ENCODE results near the gene R3HDM1.
A peak's percentile ranks its signal among the peaks of the same experiment; 100 is the strongest.
"Not testable (repeated sequence)": the region's sequence is repeated elsewhere in the genome, so short reads cannot be mapped to it uniquely, and the experiment has no call there.

R3HDM1 gene

GRCh38 chr2:135531231-135532197 is at the start of gene R3HDM1:
Gene R3HDM1 (plus strand): TSS chr2:135531484. CDS start chr2:135604846, 73,362 bp downstream.
- DNase-seq (ENCODE audit: low read depth in 3 of 3) = peak; percentile 89 to 96 (median 90)

GRCh38 chr2:135485441-135485840 is 45.8 kb upstream of the R3HDM1 start:
- DNase-seq (ENCODE audit: low read depth in 3 of 3) = no peak

- no peak for DNase-seq (ENCODE audit: low read depth in 3 of 3)
These were observed 40.9 kb upstream of the R3HDM1 start for GRCh38 chr2:135490376-135490775.

- no peak for DNase-seq (ENCODE audit: low read depth in 3 of 3)
These were observed 36.8 kb upstream of the R3HDM1 start for GRCh38 chr2:135494503-135494902.

GRCh38 chr2:135494917-135495316 is 36.4 kb upstream of the R3HDM1 start:
- DNase-seq (ENCODE audit: low read depth in 3 of 3) = no peak

- DNase-seq (ENCODE audit: low read depth in 3 of 3) = not testable (repeated sequence)
These were observed 32.7 kb upstream of the R3HDM1 start for GRCh38 chr2:135498588-135498987.

- no peak for DNase-seq (ENCODE audit: low read depth in 3 of 3)
These were observed 26.5 kb upstream of the R3HDM1 start for GRCh38 chr2:135504811-135505210.

GRCh38 chr2:135510577-135510976 is 20.7 kb upstream of the R3HDM1 start:
- DNase-seq (ENCODE audit: low read depth in 3 of 3) = no peak

- no peak for DNase-seq (ENCODE audit: low read depth in 3 of 3)
These were observed 19.2 kb upstream of the R3HDM1 start for GRCh38 chr2:135512099-135512498.

GRCh38 chr2:135525786-135526185 is 5.5 kb upstream of the R3HDM1 start:
- DNase-seq (ENCODE audit: low read depth in 3 of 3) = no peak

GRCh38 chr2:135528006-135528405 is 3.3 kb upstream of the R3HDM1 start:
- DNase-seq (ENCODE audit: low read depth in 3 of 3) = no peak

- peak; percentile 81 to 93 (median 89) for DNase-seq (ENCODE audit: low read depth in 3 of 3)
These were observed 712 bp upstream of the R3HDM1 start, which contains the start of gene ZRANB3 for GRCh38 chr2:135530313-135531230. Gene ZRANB3 (minus strand): TSS chr2:135531218.

- no peak for DNase-seq (ENCODE audit: low read depth in 3 of 3)
These were observed 1.3 kb downstream of the R3HDM1 start for GRCh38 chr2:135532581-135532980.

- DNase-seq (ENCODE audit: low read depth in 3 of 3) = not testable (repeated sequence)
These were observed 2.3 kb downstream of the R3HDM1 start for GRCh38 chr2:135533545-135533944.

- no peak for DNase-seq (ENCODE audit: low read depth in 3 of 3)
These were observed 15.2 kb downstream of the R3HDM1 start for GRCh38 chr2:135546436-135546835.

- no peak for DNase-seq (ENCODE audit: low read depth in 3 of 3)
These were observed 16.0 kb downstream of the R3HDM1 start for GRCh38 chr2:135547311-135547710.

- no peak for DNase-seq (ENCODE audit: low read depth in 3 of 3)
These were observed 20.1 kb downstream of the R3HDM1 start for GRCh38 chr2:135551356-135551755.

GRCh38 chr2:135552887-135553286 is 21.6 kb downstream of the R3HDM1 start:
- DNase-seq (ENCODE audit: low read depth in 3 of 3) = no peak

GRCh38 chr2:135555311-135555710 is 24.0 kb downstream of the R3HDM1 start:
- no peak for DNase-seq (ENCODE audit: low read depth in 3 of 3)

- no peak for DNase-seq (ENCODE audit: low read depth in 3 of 3)
These were observed 26.2 kb downstream of the R3HDM1 start for GRCh38 chr2:135557530-135557929.

GRCh38 chr2:135561925-135562324 is 30.6 kb downstream of the R3HDM1 start:
- DNase-seq (ENCODE audit: low read depth in 3 of 3) = no peak

GRCh38 chr2:135563793-135564192 is 32.5 kb downstream of the R3HDM1 start:
- DNase-seq (ENCODE audit: low read depth in 3 of 3) = peak in 1 of 3 donors; percentile 3

Measured in stimulated activated CD4-positive, alpha-beta T cell treated with anti-CD3 and anti-CD28 coated beads, TNF-alpha, amount 100 ng/mL, for 48 hours (primary cell).